ENCODE data around the gene ERVFRD-1. TPM values are rescaled to one million over a fixed set of nuclear protein-coding genes. Genes with fewer than 3 reads are reported as not detected.
"Not testable (repeated sequence)": the region's sequence is repeated elsewhere in the genome, so short reads cannot be mapped to it uniquely, and the experiment has no call there.

The ERVFRD-1 gene
- total RNA-seq, 2 experiments from 2014 or later, result not detected

GRCh38 chr6:11089695-11090094 lies 21.8 kb downstream of the ERVFRD-1 start:
- CTCF ChIA-PET, result interaction anchor here (0.8 kb wide), 1 partner anchor 21 kb away, joined by 3 read pairs; no protein-coding TSS in a partner anchor

DNA sequence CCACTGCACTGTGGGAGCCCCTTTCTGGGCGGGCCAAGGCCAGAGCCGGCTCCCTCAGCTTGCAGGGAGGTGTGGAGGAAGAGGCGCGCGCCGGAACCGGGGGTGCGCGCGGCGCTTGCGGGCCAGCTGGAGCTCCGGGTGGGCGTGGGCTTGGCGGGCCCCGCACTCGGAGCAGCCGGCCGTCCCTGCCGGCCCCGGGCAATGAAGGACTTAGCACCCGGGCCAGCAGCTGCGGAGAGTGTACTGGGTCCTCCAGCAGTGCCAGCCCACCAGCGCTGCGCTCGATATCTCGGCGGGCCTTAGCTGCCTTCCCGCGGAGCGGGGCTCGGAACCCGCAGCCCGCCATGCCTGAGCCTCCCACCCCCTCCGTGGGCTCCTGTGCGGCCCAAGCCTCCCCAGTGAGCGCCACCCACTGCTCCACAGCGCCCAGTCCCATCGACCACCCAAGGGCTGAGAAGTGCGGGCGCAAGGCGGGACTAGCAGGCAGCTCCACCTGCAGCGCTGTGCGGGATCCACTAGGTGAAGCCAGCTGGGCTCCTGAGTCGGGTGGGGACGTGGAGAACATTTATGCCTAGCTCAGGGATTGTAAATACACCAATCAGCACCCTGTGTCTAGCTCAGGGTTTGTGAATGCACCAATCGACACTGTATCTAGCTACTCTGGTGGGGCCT lies 24.2 kb downstream of the ERVFRD-1 start:
- H3K27me3 ChIP-seq (ENCODE audit: control insufficient read depth in 1 of 2, insufficient read depth in 2 of 2, low read length in 2 of 2); H3K9me3 Mint-ChIP-seq; H3K4me3 Mint-ChIP-seq; H3K9me3 ChIP-seq (ENCODE audit: control insufficient read depth in 1 of 2, insufficient read depth in 1 of 2, low read length in 2 of 2); H3K36me3 Mint-ChIP-seq (ENCODE audit: low read depth); CTCF ChIA-PET; H3K4me1 ChIP-seq (ENCODE audit: insufficient read depth, low read length); H3K36me3 ChIP-seq (ENCODE audit: insufficient read depth, low read length); ATAC-seq (ENCODE audit: poor library complexity); H3K27ac Mint-ChIP-seq; H3K4me1 Mint-ChIP-seq (ENCODE audit: low read depth); H3K27me3 Mint-ChIP-seq; intact Hi-C loops (cut with DNase I, micrococcal nuclease); H3K27ac ChIP-seq (ENCODE audit: low read depth in 1 of 2, low read length in 2 of 2); DNase-seq; H3K4me3 ChIP-seq (ENCODE audit: low read length): not testable (repeated sequence)
- POLR2A ChIA-PET, result interaction anchor here (0.5 kb wide), 1 partner anchor 564 kb away, joined by 3 read pairs; no protein-coding TSS in a partner anchor

More at GRCh38 chr6:11089695-11090094, 21.8 kb downstream of the ERVFRD-1 start:
- Histone ChIP-seq H3K27me3 (ENCODE audit: control insufficient read depth in 1 of 2, insufficient read depth in 2 of 2, low read length in 2 of 2) (no peaks in the 10 kb centered on the region), H3K4me1 (ENCODE audit: insufficient read depth, low read length) (peaks cover 7% of the 10 kb centered on the region), H3K36me3 (ENCODE audit: insufficient read depth, low read length) (no peaks in the 10 kb centered on the region), H3K27ac (ENCODE audit: low read depth in 1 of 2, low read length in 2 of 2) (no peak overlapping the region), H3K9me3 (ENCODE audit: control insufficient read depth in 1 of 2, insufficient read depth in 1 of 2, low read length in 2 of 2) (no peaks in the 10 kb centered on the region), H3K4me3 (ENCODE audit: low read length) (no peak overlapping the region)
- peaks cover 12% of the 10 kb centered on the region for H3K4me1 Mint-ChIP-seq (ENCODE audit: low read depth)
- no peak overlapping the region for H3K4me3 Mint-ChIP-seq
- no peaks in the 10 kb centered on the region for H3K27me3 Mint-ChIP-seq
- POLR2A ChIA-PET, result no interaction called here
- H3K36me3 Mint-ChIP-seq (ENCODE audit: low read depth), result peaks cover 13% of the 10 kb centered on the region
- ATAC-seq (ENCODE audit: poor library complexity) (no peak), DNase-seq (no peak)
- intact Hi-C loops (cut with DNase I, micrococcal nuclease), result loop anchor here (5.0 to 10.0 kb wide), 4 partner anchors 143 to 685 kb away; partner anchors contain the start of genes C6orf52 (in 1 of the 2), NEDD9 (in 1 of the 2), PAK1IP1 (in 1 of the 2) and TMEM14B (in 1 of the 2)
- no peaks in the 10 kb centered on the region for H3K9me3 Mint-ChIP-seq
- no peak overlapping the region for H3K27ac Mint-ChIP-seq
- TF ChIP-seq, protein P1, sequence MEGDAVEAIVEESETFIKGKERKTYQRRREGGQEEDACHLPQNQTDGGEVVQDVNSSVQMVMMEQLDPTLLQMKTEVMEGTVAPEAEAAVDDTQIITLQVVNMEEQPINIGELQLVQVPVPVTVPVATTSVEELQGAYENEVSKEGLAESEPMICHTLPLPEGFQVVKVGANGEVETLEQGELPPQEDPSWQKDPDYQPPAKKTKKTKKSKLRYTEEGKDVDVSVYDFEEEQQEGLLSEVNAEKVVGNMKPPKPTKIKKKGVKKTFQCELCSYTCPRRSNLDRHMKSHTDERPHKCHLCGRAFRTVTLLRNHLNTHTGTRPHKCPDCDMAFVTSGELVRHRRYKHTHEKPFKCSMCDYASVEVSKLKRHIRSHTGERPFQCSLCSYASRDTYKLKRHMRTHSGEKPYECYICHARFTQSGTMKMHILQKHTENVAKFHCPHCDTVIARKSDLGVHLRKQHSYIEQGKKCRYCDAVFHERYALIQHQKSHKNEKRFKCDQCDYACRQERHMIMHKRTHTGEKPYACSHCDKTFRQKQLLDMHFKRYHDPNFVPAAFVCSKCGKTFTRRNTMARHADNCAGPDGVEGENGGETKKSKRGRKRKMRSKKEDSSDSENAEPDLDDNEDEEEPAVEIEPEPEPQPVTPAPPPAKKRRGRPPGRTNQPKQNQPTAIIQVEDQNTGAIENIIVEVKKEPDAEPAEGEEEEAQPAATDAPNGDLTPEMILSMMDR (IDR thresholded peaks at IDR 0.05), result no peak

DNA sequence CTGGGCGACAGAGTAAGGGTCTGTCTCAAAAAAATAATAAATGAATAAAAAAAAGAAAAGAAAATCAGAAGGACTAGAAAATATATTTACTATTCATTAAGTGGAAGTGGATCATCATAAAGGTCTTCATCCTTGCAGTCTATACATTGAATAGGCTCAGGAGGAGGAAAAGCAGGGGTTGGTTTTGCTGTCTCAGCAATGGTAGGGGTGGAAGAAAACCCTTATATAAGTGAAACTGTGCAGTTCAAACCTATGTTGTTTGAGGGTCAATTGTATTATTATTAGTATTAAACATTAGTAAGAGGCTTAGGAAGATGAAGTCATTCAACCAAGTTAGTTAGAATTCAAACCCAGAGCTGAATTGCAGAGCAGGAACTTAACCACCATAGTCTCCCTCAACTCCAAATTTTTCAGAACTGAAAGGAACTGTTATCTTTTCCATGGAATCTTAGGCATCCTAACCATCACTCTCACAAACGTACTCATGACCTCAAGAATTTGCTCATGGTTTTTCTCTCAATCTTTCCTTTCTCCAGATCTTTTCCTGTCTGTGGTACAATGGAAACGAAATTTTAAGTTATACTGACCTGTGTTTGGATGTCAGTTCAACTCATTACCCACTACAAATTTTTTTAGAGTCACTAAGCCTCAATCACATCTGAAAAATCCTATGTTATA lies 25.6 kb downstream of the ERVFRD-1 start:
- H3K9me3 Mint-ChIP-seq, result no peaks in the 10 kb centered on the region
- DNase-seq (no peak), ATAC-seq (ENCODE audit: poor library complexity) (no peak)
- POLR2A ChIA-PET, result no interaction called here
- H3K4me3 ChIP-seq (ENCODE audit: low read length), result no peak overlapping the region
- H3K36me3 ChIP-seq (ENCODE audit: insufficient read depth, low read length), result no peaks in the 10 kb centered on the region
- intact Hi-C loops (cut with DNase I, micrococcal nuclease), result no loop called here
- CTCF ChIA-PET, result no interaction called here
- H3K4me3 Mint-ChIP-seq, result no peak overlapping the region
- no peaks in the 10 kb centered on the region for H3K4me1 Mint-ChIP-seq (ENCODE audit: low read depth)
- TF ChIP-seq, protein P1 (IDR thresholded peaks at IDR 0.05), result no peak
- no peaks in the 10 kb centered on the region for H3K9me3 ChIP-seq (ENCODE audit: control insufficient read depth in 1 of 2, insufficient read depth in 1 of 2, low read length in 2 of 2)
- no peaks in the 10 kb centered on the region for H3K36me3 Mint-ChIP-seq (ENCODE audit: low read depth)
- H3K27ac ChIP-seq (ENCODE audit: low read depth in 1 of 2, low read length in 2 of 2), result no peak overlapping the region
- H3K27ac Mint-ChIP-seq, result no peak overlapping the region
- H3K27me3 Mint-ChIP-seq, result no peaks in the 10 kb centered on the region
- H3K27me3 ChIP-seq (ENCODE audit: control insufficient read depth in 1 of 2, insufficient read depth in 2 of 2, low read length in 2 of 2), result no peaks in the 10 kb centered on the region
- H3K4me1 ChIP-seq (ENCODE audit: insufficient read depth, low read length), result no peaks in the 10 kb centered on the region
